Trophoblast cell (in vitro differentiated cells and primary cell): ENCODE data around the gene PLEKHG5.

Experiments used
- DNase-seq, 2 donors: peaks; one replicate each; pipeline ENCODE4 v3.0.0-alpha.2; 2016
- H2AFZ ChIP-seq: 2 replicates; pipeline ENCODE4 v1.6.1; 2013; ENCODE audit warnings: low read length, moderate library complexity, mild to moderate bottlenecking; ENCODE audit not compliant: insufficient read depth, poor library complexity
- H2AK5ac ChIP-seq: 2 replicates; pipeline ENCODE4 v1.6.1; 2013; ENCODE audit warnings: mild to moderate bottlenecking, low read length
- H2BK120ac ChIP-seq: 2 replicates; pipeline ENCODE4 v1.6.1; 2013; ENCODE audit warnings: low read length, mild to moderate bottlenecking, moderate library complexity; ENCODE audit not compliant: insufficient read depth, poor library complexity
- H2BK12ac ChIP-seq: 2 replicates; pipeline ENCODE4 v1.6.1; 2013; ENCODE audit warnings: mild to moderate bottlenecking, low read length, moderate library complexity
- H2BK5ac ChIP-seq: 2 replicates; pipeline ENCODE4 v1.6.1; 2013; ENCODE audit warnings: low read length, low read depth, moderate library complexity, mild to moderate bottlenecking; ENCODE audit not compliant: poor library complexity
- H3K14ac ChIP-seq: 2 replicates; pipeline ENCODE4 v1.6.1; 2013; ENCODE audit warnings: mild to moderate bottlenecking, low read length
- H3K18ac ChIP-seq: 2 replicates; pipeline ENCODE4 v1.6.1; 2013; ENCODE audit warnings: mild to moderate bottlenecking, low read length
- H3K23ac ChIP-seq: 2 replicates; pipeline ENCODE4 v1.6.1; 2013; ENCODE audit warnings: low read length
- H3K27ac ChIP-seq: 2 replicates; pipeline ENCODE4 v1.5.1; 2013; ENCODE audit warnings: low read depth, mild to moderate bottlenecking, inconsistent platforms, low read length, moderate library complexity
- H3K27me3 ChIP-seq: 2 replicates; pipeline ENCODE4 v1.6.1; 2013; ENCODE audit warnings: inconsistent platforms, mild to moderate bottlenecking, low read length, moderate library complexity; ENCODE audit not compliant: insufficient read depth
- H3K36me3 ChIP-seq, 2 experiments: 1 replicate in 1 of 2; 2 replicates in 1 of 2; pipeline ENCODE4 v1.6.1; 2013; ENCODE audit warnings: low read length in 2 of 2, mild to moderate bottlenecking in 2 of 2, moderate library complexity in 1 of 2; ENCODE audit not compliant: insufficient read depth in 2 of 2, control insufficient read depth in 1 of 2
- H3K4ac ChIP-seq: 2 replicates; pipeline ENCODE4 v1.6.1; 2013; ENCODE audit warnings: low read depth, mild to moderate bottlenecking, low read length, moderate library complexity
- H3K4me1 ChIP-seq, 2 experiments: 1 replicate in 1 of 2; 2 replicates in 1 of 2; pipeline ENCODE4 v1.6.1; 2013; ENCODE audit warnings: low read length in 2 of 2, mild to moderate bottlenecking in 2 of 2, moderate library complexity in 1 of 2; ENCODE audit not compliant: insufficient read depth in 2 of 2, control insufficient read depth in 1 of 2
- H3K4me2 ChIP-seq: 2 replicates; pipeline ENCODE4 v1.6.1; 2013; ENCODE audit warnings: inconsistent platforms, mild to moderate bottlenecking, low read length, moderate library complexity
- H3K4me3 ChIP-seq: 2 replicates; pipeline ENCODE4 v1.5.1; 2013; ENCODE audit warnings: mild to moderate bottlenecking, low read depth, low read length, inconsistent platforms
- H3K79me1 ChIP-seq: one replicate; pipeline ENCODE4 v1.6.1; 2013; ENCODE audit warnings: low read length
- H3K79me2 ChIP-seq: 2 replicates; pipeline ENCODE4 v1.6.1; 2013; ENCODE audit warnings: low read length, mild to moderate bottlenecking; ENCODE audit not compliant: control insufficient read depth, insufficient read depth, poor library complexity
- H3K9ac ChIP-seq: 2 replicates; pipeline ENCODE4 v1.6.1; 2013; ENCODE audit warnings: mild to moderate bottlenecking, low read length
- H3K9me3 ChIP-seq: 2 replicates; pipeline ENCODE4 v1.6.1; 2013; ENCODE audit warnings: low read depth, mild to moderate bottlenecking, control low read depth, inconsistent platforms, low read length; ENCODE audit not compliant: insufficient read depth
- H4K12ac ChIP-seq: 2 replicates; pipeline ENCODE4 v1.6.1; 2013; ENCODE audit warnings: low read depth, mild to moderate bottlenecking, low read length, moderate library complexity
- H4K8ac ChIP-seq: 2 replicates; pipeline ENCODE4 v1.6.1; 2013; ENCODE audit warnings: low read depth, mild to moderate bottlenecking, low read length, moderate library complexity
- H4K91ac ChIP-seq: one replicate; pipeline ENCODE4 v1.6.1; 2013; ENCODE audit warnings: low read depth, mild to moderate bottlenecking, low read length, moderate library complexity
- WGBS: extraction: QIAGEN DNeasy Blood & Tissue Kit; methylation state at CpG from one replicate; pipeline ENCODE4 v1.1.7; 2013; ENCODE audit warnings: missing lambda C conversion rate; ENCODE audit not compliant: insufficient read length, insufficient coverage; ENCODE audit errors: extremely low coverage; 5-methylcytosine and 5-hydroxymethylcytosine counted together

The PLEKHG5 gene

GRCh38 chr1:6512908-6513280 is 21.4 kb upstream of the PLEKHG5 start:
- Histone ChIP-seq H3K36me3 (no peaks in the 10 kb centered on the region), H3K14ac (peak overlapping the region; percentile 81), H3K9ac (no peak overlapping the region), H2BK120ac (peak overlapping the region; percentile 65), H3K27me3 (no peaks in the 10 kb centered on the region), H3K9me3 (no peaks in the 10 kb centered on the region), H3K79me1 (peaks cover 30% of the 10 kb centered on the region), H3K4me2 (no peak overlapping the region), H4K8ac (peak overlapping the region; percentile 37), H4K91ac (peak overlapping the region; percentile 83), H3K27ac (peak overlapping the region; percentile 98), H4K12ac (no peak overlapping the region), H2AFZ (no peak overlapping the region), H3K4me3 (no peak overlapping the region), H3K79me2 (peaks cover 7% of the 10 kb centered on the region), H2BK12ac (peak overlapping the region; percentile 100), H3K4me1 (peaks cover 34 to 40% of the 10 kb centered on the region in 2 experiments), H3K23ac (no peak overlapping the region), H3K18ac (peak overlapping the region; percentile 7), H3K4ac (no peak overlapping the region), H2AK5ac (peak overlapping the region; percentile 40), H2BK5ac (peak overlapping the region; percentile 78)
- no CpG with 5 or more reads among the region's 8 CpGs for WGBS
- peak in 1 of 2 donors; percentile 18 for DNase-seq

DNA sequence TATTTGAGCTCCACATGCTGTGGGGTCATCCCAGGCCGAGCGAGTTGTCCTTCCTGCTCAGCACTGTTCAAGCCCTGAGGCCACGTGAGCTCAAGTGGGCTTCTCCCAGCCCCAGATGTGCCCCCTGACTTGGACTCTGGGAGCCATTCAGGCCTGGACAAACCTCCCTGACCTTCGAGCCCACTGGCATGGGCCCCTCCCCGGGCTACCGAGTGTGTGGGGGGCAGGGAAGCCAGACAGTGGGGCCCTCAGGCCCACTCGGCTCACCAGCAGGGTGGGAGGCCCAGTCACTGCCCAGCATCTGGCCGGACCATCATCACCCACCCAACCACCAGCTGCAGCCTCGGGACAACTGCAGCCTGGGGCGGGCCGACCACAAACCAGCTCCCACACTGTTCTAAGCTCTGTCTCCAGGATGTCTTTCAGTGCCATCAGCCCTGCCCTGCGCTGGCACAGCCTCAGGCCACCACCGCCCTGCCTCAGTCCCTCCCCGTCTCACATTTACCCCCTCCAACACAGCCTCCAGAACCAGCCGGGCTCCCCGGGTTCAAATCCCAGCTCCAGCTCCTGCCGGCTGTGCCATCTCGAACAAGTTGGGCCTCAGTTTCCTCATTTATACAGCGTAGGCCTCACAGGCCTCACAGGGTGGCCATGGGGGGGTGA is 20.9 kb upstream of the PLEKHG5 start:
- H4K8ac ChIP-seq, result peak overlapping the region; percentile 18
- peak overlapping the region; percentile 14 for H2AFZ ChIP-seq
- H3K79me1 ChIP-seq, result peaks cover 30% of the 10 kb centered on the region
- H4K91ac ChIP-seq, result peak overlapping the region; percentile 83
- H3K4me1 ChIP-seq, result peaks cover 34 to 40% of the 10 kb centered on the region in 2 experiments
- peak overlapping the region; percentile 78 for H2BK5ac ChIP-seq
- peak overlapping the region; percentile 45 for H3K14ac ChIP-seq
- no peaks in the 10 kb centered on the region for H3K27me3 ChIP-seq
- H2BK120ac ChIP-seq, result peak overlapping the region; percentile 65
- peak overlapping the region; percentile 40 for H2AK5ac ChIP-seq
- H4K12ac ChIP-seq, result peak overlapping the region; percentile 54
- no peaks in the 10 kb centered on the region for H3K9me3 ChIP-seq
- H3K36me3 ChIP-seq, result no peaks in the 10 kb centered on the region
- H3K18ac ChIP-seq, result peak overlapping the region; percentile 7
- no CpG with 5 or more reads among the region's 19 CpGs for WGBS
- H2BK12ac ChIP-seq, result peak overlapping the region; percentile 100
- no peak overlapping the region for H3K23ac ChIP-seq
- no peak overlapping the region for H3K4me3 ChIP-seq
- H3K9ac ChIP-seq, result no peak overlapping the region
- peak overlapping the region; percentile 98 for H3K27ac ChIP-seq
- no peak overlapping the region for H3K4me2 ChIP-seq
- DNase-seq, result no peak
- H3K4ac ChIP-seq, result peak overlapping the region; percentile 23
- H3K79me2 ChIP-seq, result peaks cover 7% of the 10 kb centered on the region

DNA sequence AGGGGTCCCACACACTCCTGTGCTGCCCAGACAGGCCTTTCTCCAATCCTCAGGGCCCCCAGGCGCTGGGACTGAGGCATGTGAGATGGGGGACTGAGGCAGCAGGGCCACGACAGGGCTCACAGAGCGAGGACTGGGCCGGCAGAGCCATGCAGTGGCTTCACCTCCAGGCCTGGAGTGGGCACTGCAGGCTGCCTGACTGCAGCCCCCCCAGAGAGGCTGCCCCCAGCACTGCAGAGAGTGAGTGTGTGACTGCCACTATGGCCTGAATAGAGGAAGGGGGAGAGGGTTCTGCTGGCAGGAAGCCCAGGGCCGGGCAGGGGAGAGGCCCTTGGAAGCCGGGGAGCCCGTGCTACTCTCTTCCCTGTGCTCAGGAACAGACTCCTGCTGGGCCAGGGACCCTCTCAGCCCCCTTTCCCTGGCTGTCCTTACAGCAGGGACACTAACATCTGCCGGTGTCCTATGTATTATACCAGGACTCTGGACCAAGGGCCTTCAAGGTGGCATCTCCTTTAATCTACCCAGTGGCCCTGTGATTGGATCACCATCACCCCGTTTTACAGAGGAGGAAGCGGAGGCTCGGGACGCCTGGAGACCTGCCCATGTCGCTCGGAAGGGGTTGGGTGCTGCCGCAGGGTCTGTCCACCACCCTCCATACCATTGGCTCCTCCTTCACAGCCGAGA is 20.2 kb upstream of the PLEKHG5 start:
- H2AFZ ChIP-seq, result peak overlapping the region; percentile 14
- H3K4ac ChIP-seq, result peak overlapping the region; percentile 23
- peaks cover 35 to 38% of the 10 kb centered on the region in 2 experiments for H3K4me1 ChIP-seq
- peak overlapping the region; percentile 100 for H2BK12ac ChIP-seq
- no peaks in the 10 kb centered on the region for H3K9me3 ChIP-seq
- H3K14ac ChIP-seq, result peak overlapping the region; percentile 45
- peak overlapping the region; percentile 83 for H4K91ac ChIP-seq
- peaks cover 28% of the 10 kb centered on the region for H3K79me1 ChIP-seq
- DNase-seq, result no peak
- peak overlapping the region; percentile 65 for H2BK120ac ChIP-seq
- peak overlapping the region; percentile 7 for H3K18ac ChIP-seq
- H4K12ac ChIP-seq, result peak overlapping the region; percentile 54
- H3K79me2 ChIP-seq, result peaks cover 7% of the 10 kb centered on the region
- H3K27me3 ChIP-seq, result no peaks in the 10 kb centered on the region
- no peak overlapping the region for H3K27ac ChIP-seq
- no peak overlapping the region for H3K9ac ChIP-seq
- H4K8ac ChIP-seq, result peak overlapping the region; percentile 18
- H3K36me3 ChIP-seq, result no peaks in the 10 kb centered on the region
- no peak overlapping the region for H3K23ac ChIP-seq
- no CpG with 5 or more reads among the region's 16 CpGs for WGBS
- H2BK5ac ChIP-seq, result peak overlapping the region; percentile 78
- H3K4me2 ChIP-seq, result no peak overlapping the region
- no peak overlapping the region for H3K4me3 ChIP-seq
- H2AK5ac ChIP-seq, result peak overlapping the region; percentile 40

- no peaks in the 10 kb centered on the region for H3K36me3 ChIP-seq
- no CpG with 5 or more reads among the region's 6 CpGs for WGBS
- peaks cover 7% of the 10 kb centered on the region for H3K79me2 ChIP-seq
- no peak overlapping the region for H4K12ac ChIP-seq
- peak overlapping the region; percentile 18 for H2BK120ac ChIP-seq
- peaks cover 29% of the 10 kb centered on the region for H3K79me1 ChIP-seq
- no peak for DNase-seq
- no peak overlapping the region for H3K27ac ChIP-seq
- H3K18ac ChIP-seq, result no peak overlapping the region
- no peak overlapping the region for H3K4me3 ChIP-seq
- no peak overlapping the region for H3K9ac ChIP-seq
- H3K4me2 ChIP-seq, result no peak overlapping the region
- peak overlapping the region; percentile 45 for H3K14ac ChIP-seq
- peaks cover 39 to 43% of the 10 kb centered on the region in 2 experiments for H3K4me1 ChIP-seq
- H3K23ac ChIP-seq, result no peak overlapping the region
- H3K9me3 ChIP-seq, result no peaks in the 10 kb centered on the region
- H3K4ac ChIP-seq, result no peak overlapping the region
- H2BK12ac ChIP-seq, result peak overlapping the region; percentile 100
- no peak overlapping the region for H2AFZ ChIP-seq
- H4K8ac ChIP-seq, result no peak overlapping the region
- no peaks in the 10 kb centered on the region for H3K27me3 ChIP-seq
- peak overlapping the region; percentile 40 for H2AK5ac ChIP-seq
- no peak overlapping the region for H2BK5ac ChIP-seq
- peak overlapping the region; percentile 20 for H4K91ac ChIP-seq
Measured at GRCh38 chr1:6511056-6511455, 19.6 kb upstream of the PLEKHG5 start.
